Spleen (tissue), 7 donors: ENCODE data around the gene MCHR1.

ENCODE experiments used
- POLR2A ChIP-seq, 3 donors: fragments of 450-650 bp; IDR thresholded peaks; one replicate each; pipeline ENCODE4 v1.5.1; 2017; ENCODE audit warnings: antibody characterized with exemption in 3 of 3, mild to moderate bottlenecking in 1 of 3
- TF ChIP-seq, protein P1 (sequence below), 11 experiments: fragments of 200-600 bp in 7 of 11; fragments of 450-650 bp in 4 of 11; sonication (generic) in 4 of 11; IDR thresholded peaks in 8 of 11; conservative IDR thresholded peaks in 3 of 11; 1 replicate in 7 of 11; 2 replicates in 4 of 11; pipeline versions ENCODE4 v1.4.0 to v1.8.0; 2016 to 2021; ENCODE audit warnings: antibody characterized with exemption in 11 of 11, inconsistent platforms in 4 of 11, mild to moderate bottlenecking in 1 of 11
- donor health status: DM: no; HTN: no; CAD: no; lungs with moderate emphysema.
- donor health status: DM: no; HTN: no; CAD: no.
- donor health status: DM: no; HTN: no; CAD: no.

DNA sequence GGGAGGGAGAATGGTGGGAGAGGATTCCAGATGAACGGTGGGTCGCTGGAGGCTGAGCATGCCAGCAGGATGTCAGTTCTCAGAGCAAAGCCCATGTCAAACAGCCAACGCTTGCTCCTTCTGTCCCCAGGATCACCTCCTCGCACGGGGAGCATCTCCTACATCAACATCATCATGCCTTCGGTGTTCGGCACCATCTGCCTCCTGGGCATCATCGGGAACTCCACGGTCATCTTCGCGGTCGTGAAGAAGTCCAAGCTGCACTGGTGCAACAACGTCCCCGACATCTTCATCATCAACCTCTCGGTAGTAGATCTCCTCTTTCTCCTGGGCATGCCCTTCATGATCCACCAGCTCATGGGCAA, 1.5 kb downstream of the MCHR1 start:
- TF ChIP-seq POLR2A (IDR thresholded peaks at IDR 0.05), result no peak
- TF ChIP-seq, protein P1, sequence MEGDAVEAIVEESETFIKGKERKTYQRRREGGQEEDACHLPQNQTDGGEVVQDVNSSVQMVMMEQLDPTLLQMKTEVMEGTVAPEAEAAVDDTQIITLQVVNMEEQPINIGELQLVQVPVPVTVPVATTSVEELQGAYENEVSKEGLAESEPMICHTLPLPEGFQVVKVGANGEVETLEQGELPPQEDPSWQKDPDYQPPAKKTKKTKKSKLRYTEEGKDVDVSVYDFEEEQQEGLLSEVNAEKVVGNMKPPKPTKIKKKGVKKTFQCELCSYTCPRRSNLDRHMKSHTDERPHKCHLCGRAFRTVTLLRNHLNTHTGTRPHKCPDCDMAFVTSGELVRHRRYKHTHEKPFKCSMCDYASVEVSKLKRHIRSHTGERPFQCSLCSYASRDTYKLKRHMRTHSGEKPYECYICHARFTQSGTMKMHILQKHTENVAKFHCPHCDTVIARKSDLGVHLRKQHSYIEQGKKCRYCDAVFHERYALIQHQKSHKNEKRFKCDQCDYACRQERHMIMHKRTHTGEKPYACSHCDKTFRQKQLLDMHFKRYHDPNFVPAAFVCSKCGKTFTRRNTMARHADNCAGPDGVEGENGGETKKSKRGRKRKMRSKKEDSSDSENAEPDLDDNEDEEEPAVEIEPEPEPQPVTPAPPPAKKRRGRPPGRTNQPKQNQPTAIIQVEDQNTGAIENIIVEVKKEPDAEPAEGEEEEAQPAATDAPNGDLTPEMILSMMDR (IDR thresholded peaks at IDR 0.05 in 8 of 11, conservative IDR thresholded peaks at IDR 0.05 in 3 of 11), result no peak
